Activated CD4-positive, alpha-beta T cell treated with anti-CD3 and anti-CD28 coated beads, Interleukin-2, Interleukin-6, amounts not matched to agents 100 ng/mL and 50 ng/mL, durations not matched to agents 16 hours and 8 hours (primary cell): ENCODE measurements around the gene ATN1.
"Not testable (repeated sequence)": the region's sequence is repeated elsewhere in the genome, so short reads cannot be mapped to it uniquely, and the experiment has no call there.

Experiments used
- DNase-seq: peaks from one replicate; pipeline ENCODE4 v3.0.0-alpha.2; 2020

Gene ATN1

GRCh38 chr12:6927379-6928021, at the start of gene ATN1:
TSS of gene ATN1 (plus strand) at chr12:6927959. CDS start at chr12:6934002, 6,043 bp downstream.
- peak; percentile 41 for DNase-seq

DNA sequence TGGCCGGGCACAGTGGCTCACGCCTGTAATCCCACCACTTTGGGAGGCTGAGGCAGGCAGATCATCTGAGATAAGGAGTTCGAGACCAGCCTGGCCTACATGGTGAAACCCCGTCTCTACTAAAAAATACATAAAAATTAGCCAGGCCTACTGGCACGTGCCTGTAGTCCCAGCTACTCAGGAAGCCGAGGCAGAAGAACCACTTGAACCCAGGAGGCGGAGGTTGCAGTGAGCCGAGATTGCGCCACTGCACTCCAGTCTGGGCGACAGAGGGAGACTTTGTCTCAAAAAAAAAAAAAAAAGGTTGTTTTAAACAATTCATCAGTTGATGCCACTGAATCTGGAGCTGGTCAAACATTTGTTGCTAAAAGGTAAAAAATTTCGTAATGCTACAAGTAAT, 47.9 kb upstream of the ATN1 start:
- DNase-seq, result not testable (repeated sequence)

DNA sequence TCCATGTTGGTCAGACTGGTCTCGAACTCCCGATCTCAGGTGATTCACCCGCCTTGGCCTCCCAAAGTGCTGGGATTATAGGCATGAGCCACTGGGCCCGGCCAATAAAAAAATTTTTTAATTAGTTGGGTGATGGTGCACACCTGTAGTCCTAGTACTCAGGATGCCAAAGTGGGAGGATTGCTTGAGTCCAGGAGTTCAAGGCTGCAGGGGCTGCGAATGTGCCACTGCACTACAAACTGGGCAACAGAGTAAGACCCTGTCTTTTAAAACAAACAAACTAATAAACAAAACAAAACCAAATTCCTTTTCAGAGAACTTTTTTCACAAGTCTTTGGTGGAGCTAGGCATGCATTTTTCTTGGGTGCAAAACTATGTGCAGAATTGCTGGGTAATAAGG, 44.5 kb upstream of the ATN1 start:
- no peak for DNase-seq

- no peak for DNase-seq
These were observed 44.1 kb upstream of the ATN1 start for GRCh38 chr12:6883683-6884082.

- no peak for DNase-seq
These were observed 43.2 kb upstream of the ATN1 start for GRCh38 chr12:6884539-6884938.

GRCh38 chr12:6886206-6886999, 41.4 kb upstream of the ATN1 start:
- not testable (repeated sequence) for DNase-seq

DNA sequence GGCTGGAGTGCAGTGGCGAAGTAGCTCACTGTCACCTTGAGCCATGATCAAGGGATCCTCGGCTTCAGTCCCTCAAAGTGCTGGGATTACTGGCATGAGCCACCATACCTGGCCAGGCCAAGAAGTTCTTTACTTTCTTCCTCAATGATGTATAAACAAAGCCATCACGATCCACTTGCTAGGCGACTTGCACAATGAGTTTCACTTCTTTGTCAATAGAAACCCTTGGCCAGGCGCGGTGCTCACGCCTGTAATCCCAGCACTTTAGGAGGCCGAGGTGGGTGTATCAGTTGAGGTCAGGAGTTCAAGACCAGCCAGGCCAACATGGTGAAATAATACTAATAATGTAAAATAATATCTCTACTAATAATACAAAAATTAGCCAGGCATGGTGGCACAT, 40.3 kb upstream of the ATN1 start:
- no peak for DNase-seq

GRCh38 chr12:6888360-6888759, 39.4 kb upstream of the ATN1 start:
- peak; percentile 21 for DNase-seq

DNA sequence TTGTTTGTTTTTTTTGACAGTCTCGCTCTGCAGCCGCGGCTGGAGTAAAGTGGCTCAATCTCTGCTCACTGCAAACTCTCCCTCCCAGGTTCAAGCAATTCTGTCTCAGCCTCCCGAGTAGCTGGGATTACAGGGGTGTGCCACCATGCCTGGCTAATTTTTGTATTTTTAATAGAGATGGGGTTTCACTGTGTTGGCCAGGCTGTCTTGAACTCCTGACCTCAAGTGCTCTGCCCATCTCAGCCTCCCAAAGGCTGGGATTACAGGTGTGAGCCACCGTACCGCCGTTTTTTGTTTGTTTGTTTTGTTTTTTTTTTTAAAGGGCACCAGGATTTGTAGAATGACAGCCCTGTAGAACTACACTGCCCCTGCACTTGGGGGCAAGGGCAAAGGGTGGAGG, 39.0 kb upstream of the ATN1 start:
- DNase-seq, result not testable (repeated sequence)

- DNase-seq, result not testable (repeated sequence)
These were observed 37.8 kb upstream of the ATN1 start for GRCh38 chr12:6889775-6890573.

DNA sequence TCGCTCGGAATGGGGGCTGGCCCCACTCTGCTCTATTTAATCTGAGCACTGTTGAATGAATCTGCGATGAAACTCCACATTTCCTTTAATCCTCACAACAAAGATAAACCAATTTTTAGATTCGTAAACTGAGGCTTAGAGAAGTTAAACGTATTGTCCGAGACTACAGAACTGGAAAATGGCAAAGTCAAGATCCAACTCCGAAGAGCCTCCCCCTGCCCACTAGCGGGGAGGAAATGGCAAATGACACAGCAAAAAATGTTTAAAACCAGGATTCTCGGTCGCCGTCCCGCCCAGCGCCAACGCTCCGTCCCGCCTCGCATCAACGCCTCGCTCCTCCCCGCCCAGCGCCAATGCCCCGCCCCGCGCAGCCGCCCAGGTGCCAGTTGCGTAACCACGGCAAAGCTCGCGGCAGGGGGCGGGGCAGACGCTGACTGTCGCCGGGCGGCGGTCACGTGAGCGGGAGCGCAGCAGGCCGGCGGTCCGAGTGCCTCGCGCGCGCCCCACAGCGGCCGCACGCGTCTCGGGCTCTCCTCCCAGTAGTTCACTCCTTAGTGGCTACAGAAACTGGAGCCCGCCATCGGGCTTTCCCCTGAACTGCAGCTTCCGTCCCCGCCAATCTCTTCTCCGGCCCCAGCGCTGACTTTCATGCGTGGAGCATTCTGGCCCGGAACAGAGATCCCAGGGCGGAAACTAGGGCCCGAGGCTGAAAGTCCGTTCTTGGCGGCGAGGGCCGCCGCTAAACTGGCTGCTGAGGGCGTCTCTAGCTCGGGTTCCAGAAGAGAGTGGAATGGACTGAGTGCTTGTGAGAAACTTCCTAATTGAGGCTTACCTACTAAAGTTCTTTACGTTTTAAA, 36.7 kb upstream of the ATN1 start:
- peak; percentile 99 for DNase-seq

DNA sequence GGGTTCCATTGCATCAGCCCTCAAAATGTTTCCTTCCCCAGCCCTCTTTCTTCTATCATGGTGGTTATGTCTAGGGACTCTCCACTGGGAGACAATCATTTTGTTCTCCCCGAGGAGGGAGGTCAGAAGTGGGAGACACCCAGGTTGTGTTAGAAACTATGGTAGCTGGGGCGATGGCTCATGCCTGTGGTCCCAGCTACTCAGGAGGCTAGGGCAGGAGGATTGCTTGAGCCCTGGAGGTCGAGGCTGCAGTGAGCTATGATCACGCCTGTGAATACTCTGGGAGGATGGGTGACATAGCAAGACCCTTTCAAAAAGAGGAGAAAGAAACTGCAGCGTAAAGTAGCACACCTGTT, 36.1 kb upstream of the ATN1 start:
- DNase-seq, result no peak

DNA sequence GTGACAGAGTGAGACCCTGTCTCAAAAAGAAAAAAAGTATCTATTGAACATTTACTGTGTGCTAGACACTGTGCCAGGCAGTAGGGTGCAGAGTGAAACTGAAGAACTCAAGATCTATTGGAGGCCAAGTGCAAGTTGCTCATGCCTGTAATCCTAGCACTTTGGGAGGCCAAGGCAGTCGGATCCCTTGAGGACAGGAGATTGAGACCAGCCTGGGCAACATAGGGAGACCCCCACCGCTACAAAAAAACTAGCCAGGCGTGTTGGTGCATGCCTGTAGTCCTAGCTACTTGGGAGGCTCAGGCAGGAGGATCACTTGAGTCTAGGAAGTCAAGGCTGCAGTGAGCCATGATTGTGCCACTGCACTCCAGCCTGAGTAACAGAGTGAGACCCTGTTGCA, 35.1 kb upstream of the ATN1 start:
- DNase-seq, result not testable (repeated sequence)

DNA sequence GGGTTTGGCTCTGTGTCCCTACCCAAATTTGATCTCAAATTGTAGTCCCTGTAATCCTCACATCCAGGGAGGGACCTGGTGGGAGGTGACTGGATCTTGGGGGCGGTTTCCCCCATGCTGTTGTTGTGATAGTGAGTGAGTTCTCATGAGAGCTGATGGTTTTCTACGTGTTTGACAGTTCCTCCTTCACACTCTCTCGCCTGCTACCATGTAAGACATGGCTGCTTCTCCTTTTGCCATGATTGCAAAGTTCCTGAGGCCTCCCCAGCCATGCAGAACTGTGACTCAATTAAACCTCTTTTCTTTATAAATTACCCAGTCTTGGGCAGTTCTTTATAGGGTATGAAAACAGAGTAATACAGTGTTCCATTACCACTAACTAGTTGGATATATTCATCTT, 33.4 kb upstream of the ATN1 start:
- no peak for DNase-seq

DNA sequence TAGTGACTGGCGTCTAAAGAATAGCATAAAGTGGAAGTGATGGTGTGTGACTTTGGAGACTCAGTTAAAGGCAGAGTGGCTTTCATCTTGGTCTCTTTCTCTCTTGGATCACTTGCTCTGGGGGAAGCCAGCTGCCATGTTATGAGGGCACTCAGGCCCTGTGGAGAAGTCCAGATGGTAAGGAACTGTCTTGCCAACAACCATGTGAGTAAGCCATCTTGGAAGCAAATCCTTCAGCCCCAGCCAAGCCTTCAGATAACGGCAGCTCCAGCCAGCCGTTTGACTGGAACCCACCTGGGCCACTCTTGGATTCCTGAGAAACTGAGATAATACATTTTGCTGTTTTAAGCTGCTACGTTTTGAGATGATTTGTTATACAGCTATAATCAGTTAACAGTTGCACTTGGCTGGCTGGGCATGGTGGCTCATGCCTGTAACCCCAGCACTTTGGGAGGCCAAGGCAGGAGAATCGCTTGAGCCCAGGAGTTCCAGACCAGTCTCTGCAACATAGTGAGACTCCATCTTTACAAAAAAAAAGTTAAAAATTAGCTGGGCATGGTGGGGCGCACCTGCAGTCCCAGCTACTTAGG, 30.8 kb upstream of the ATN1 start:
- no peak for DNase-seq

- no peak for DNase-seq
These were observed 28.3 kb upstream of the ATN1 start for GRCh38 chr12:6899427-6899826.

- peak; percentile 28 for DNase-seq
These were observed 27.8 kb upstream of the ATN1 start for GRCh38 chr12:6899837-6900519.

- no peak for DNase-seq
These were observed 25.3 kb upstream of the ATN1 start for GRCh38 chr12:6902448-6902847.

GRCh38 chr12:6903722-6904121, 24.0 kb upstream of the ATN1 start:
- DNase-seq, result no peak

- DNase-seq, result peak; percentile 99
These were observed 23.2 kb upstream of the ATN1 start, which contains the start of gene LRRC23 for GRCh38 chr12:6904280-6905276. TSS of gene LRRC23 (plus strand) at chr12:6904822. CDS start at chr12:6905634, 812 bp downstream.
